CD4-positive, alpha-beta T cell (primary cell): ENCODE measurements around the gene KIAA0232. TPM values are rescaled to one million over a fixed set of nuclear protein-coding genes. Genes with fewer than 3 reads are reported as not detected.

Experiments used
- ATAC-seq: fragments of 200-7000 bp; cut with Tn5 transposase; one replicate; pipeline ENCODE4 v1.10.0; 2022; ENCODE audit warnings: mild to moderate bottlenecking; ENCODE audit not compliant: poor library complexity
- CTCF ChIA-PET: fragments of 350-600 bp; sonication (Branson Sonifier 250); formaldehyde crosslinking; loops from one replicate; lab custom pipeline; 2021; ENCODE audit warnings: antibody characterized with exemption, inconsistent platforms; lab: Charles Lee
- POLR2A ChIA-PET: fragments of 350-600 bp; sonication (Branson Sonifier 250); formaldehyde crosslinking; loops from one replicate; lab custom pipeline; 2021; ENCODE audit warnings: antibody characterized with exemption, inconsistent platforms; lab: Charles Lee
- DNase-seq, 14 experiments: peaks; one replicate each; pipeline ENCODE4 v3.0.0-alpha.2; 2013 to 2020; ENCODE audit warnings: mixed read lengths in 2 of 14
- H3K27ac ChIP-seq, 2 donors: one replicate each; pipeline versions ENCODE4 v1.5.1 to v1.7.0; 2013; ENCODE audit warnings: low read length in 2 of 2, low read depth in 1 of 2, mild to moderate bottlenecking in 1 of 2
- H3K27me3 ChIP-seq, 2 experiments: 1 replicate in 1 of 2; 2 replicates in 1 of 2; pipeline versions ENCODE4 v1.6.1 to v1.7.0; 2013; ENCODE audit warnings: low read length in 2 of 2, control low read depth in 1 of 2, mild to moderate bottlenecking in 1 of 2, moderate library complexity in 1 of 2; ENCODE audit not compliant: insufficient read depth in 2 of 2, control insufficient read depth in 1 of 2
- H3K36me3 ChIP-seq: one replicate; pipeline ENCODE4 v1.6.1; 2013; ENCODE audit warnings: low read length, control low read depth; ENCODE audit not compliant: insufficient read depth
- H3K4me1 ChIP-seq: one replicate; pipeline ENCODE4 v1.6.1; 2013; ENCODE audit warnings: low read length, control low read depth; ENCODE audit not compliant: insufficient read depth
- H3K4me3 ChIP-seq: one replicate; pipeline ENCODE4 v1.5.1; 2013; ENCODE audit warnings: mild to moderate bottlenecking, low read length, moderate library complexity
- H3K9me3 ChIP-seq, 2 experiments: 1 replicate in 1 of 2; 2 replicates in 1 of 2; pipeline versions ENCODE4 v1.6.1 to v1.7.0; 2013; ENCODE audit warnings: low read length in 2 of 2, mild to moderate bottlenecking in 2 of 2, control low read depth in 1 of 2, moderate library complexity in 1 of 2; ENCODE audit not compliant: control insufficient read depth in 1 of 2, insufficient read depth in 1 of 2
- H3K27ac Mint-ChIP-seq: one replicate; pipeline ENCODE4 v1.8.0; 2020; ENCODE audit warnings: mixed read lengths
- H3K27me3 Mint-ChIP-seq: one replicate; pipeline ENCODE4 v1.8.0; 2021; ENCODE audit warnings: mixed read lengths
- H3K36me3 Mint-ChIP-seq: one replicate; pipeline ENCODE4 v1.8.0; 2021; ENCODE audit warnings: low read depth, mixed read lengths
- H3K4me1 Mint-ChIP-seq: one replicate; pipeline ENCODE4 v1.8.0; 2021; ENCODE audit warnings: low read depth, mixed read lengths
- H3K4me3 Mint-ChIP-seq: one replicate; pipeline ENCODE4 v1.8.0; 2020; ENCODE audit warnings: mild to moderate bottlenecking, mixed read lengths
- H3K9me3 Mint-ChIP-seq: one replicate; pipeline ENCODE4 v1.8.0; 2020; ENCODE audit warnings: mixed read lengths
- CTCF ChIP-seq: fragments of 200-600 bp; IDR thresholded peaks from one replicate; pipeline ENCODE4 v1.8.0; 2022; ENCODE audit warnings: antibody characterized with exemption, mild to moderate bottlenecking
- intact Hi-C, 2 experiments: fragments of 100-400 bp; cut with DNase I in 1 of 2; cut with micrococcal nuclease in 1 of 2; formaldehyde crosslinking; loops; one replicate each; pipeline versions ENCODE4 v1.15.1 to v1.9.0; 2023 to 2025; cut with DNase I, micrococcal nuclease
- total RNA-seq, 174 experiments: library from RNA in 2 of 174; stranded (reverse) in 2 of 174; gene quantifications; one replicate each; pipeline ENCODE4 v1.2.3 and lab custom pipeline; 2021 to 2026

KIAA0232 gene
- total RNA-seq, 2 experiments from 2014 or later: 15.3 to 17.8 TPM

GRCh38 chr4:6747294-6748051 is 35.1 kb upstream of the KIAA0232 start:
- no peak for ATAC-seq
- no peak overlapping the region for H3K27ac ChIP-seq
- H3K4me1 Mint-ChIP-seq: peaks cover 10% of the 10 kb centered on the region
- POLR2A ChIA-PET: no interaction called here
- TF ChIP-seq CTCF: no peak
- H3K27me3 Mint-ChIP-seq: no peaks in the 10 kb centered on the region
- no peaks in the 10 kb centered on the region for H3K36me3 ChIP-seq
- H3K36me3 Mint-ChIP-seq: no peaks in the 10 kb centered on the region
- H3K9me3 Mint-ChIP-seq: no peaks in the 10 kb centered on the region
- H3K4me3 ChIP-seq: no peak overlapping the region
- no peaks in the 10 kb centered on the region for H3K9me3 ChIP-seq
- H3K4me1 ChIP-seq: peaks cover 6% of the 10 kb centered on the region
- DNase-seq: no peak
- CTCF ChIA-PET: no interaction called here
- intact Hi-C loops: no loop called here
- no peaks in the 10 kb centered on the region for H3K27me3 ChIP-seq
- no peak overlapping the region for H3K4me3 Mint-ChIP-seq
- H3K27ac Mint-ChIP-seq: no peak overlapping the region

- DNase-seq (no peak), ATAC-seq (no peak)
- Histone ChIP-seq H3K4me3 (no peak overlapping the region), H3K27ac (no peak overlapping the region), H3K27me3 (no peaks in the 10 kb centered on the region), H3K4me1 (peaks cover 6% of the 10 kb centered on the region), H3K36me3 (no peaks in the 10 kb centered on the region), H3K9me3 (no peaks in the 10 kb centered on the region)
- H3K9me3 Mint-ChIP-seq: no peaks in the 10 kb centered on the region
- H3K4me1 Mint-ChIP-seq: peaks cover 10% of the 10 kb centered on the region
- ChIA-PET CTCF (no interaction called here), POLR2A (no interaction called here)
- H3K27me3 Mint-ChIP-seq: no peaks in the 10 kb centered on the region
- no peak for TF ChIP-seq CTCF
- H3K36me3 Mint-ChIP-seq: no peaks in the 10 kb centered on the region
- no peak overlapping the region for H3K27ac Mint-ChIP-seq
- no peak overlapping the region for H3K4me3 Mint-ChIP-seq
- intact Hi-C loops: no loop called here
These were observed 34.2 kb upstream of the KIAA0232 start for GRCh38 chr4:6748286-6748685.

- POLR2A ChIA-PET: no interaction called here
- no peak for ATAC-seq
- H3K27ac ChIP-seq: no peak overlapping the region
- no peak for DNase-seq
- H3K9me3 ChIP-seq: no peaks in the 10 kb centered on the region
- intact Hi-C loops: no loop called here
- no peak overlapping the region for H3K4me3 ChIP-seq
- no peak overlapping the region for H3K4me3 Mint-ChIP-seq
- CTCF ChIA-PET: no interaction called here
- peaks cover 10% of the 10 kb centered on the region for H3K4me1 Mint-ChIP-seq
- H3K27me3 ChIP-seq: no peaks in the 10 kb centered on the region
- H3K36me3 ChIP-seq: no peaks in the 10 kb centered on the region
- H3K27me3 Mint-ChIP-seq: no peaks in the 10 kb centered on the region
- no peak overlapping the region for H3K27ac Mint-ChIP-seq
- no peak for TF ChIP-seq CTCF
- no peaks in the 10 kb centered on the region for H3K9me3 Mint-ChIP-seq
- H3K4me1 ChIP-seq: peaks cover 6% of the 10 kb centered on the region
- H3K36me3 Mint-ChIP-seq: no peaks in the 10 kb centered on the region
These were observed 33.0 kb upstream of the KIAA0232 start for GRCh38 chr4:6749340-6750171.
